ENCODE measurements around the gene WDR53.
"Not testable (repeated sequence)": the region's sequence is repeated elsewhere in the genome, so short reads cannot be mapped to it uniquely, and the experiment has no call there.

WDR53 gene

DNA sequence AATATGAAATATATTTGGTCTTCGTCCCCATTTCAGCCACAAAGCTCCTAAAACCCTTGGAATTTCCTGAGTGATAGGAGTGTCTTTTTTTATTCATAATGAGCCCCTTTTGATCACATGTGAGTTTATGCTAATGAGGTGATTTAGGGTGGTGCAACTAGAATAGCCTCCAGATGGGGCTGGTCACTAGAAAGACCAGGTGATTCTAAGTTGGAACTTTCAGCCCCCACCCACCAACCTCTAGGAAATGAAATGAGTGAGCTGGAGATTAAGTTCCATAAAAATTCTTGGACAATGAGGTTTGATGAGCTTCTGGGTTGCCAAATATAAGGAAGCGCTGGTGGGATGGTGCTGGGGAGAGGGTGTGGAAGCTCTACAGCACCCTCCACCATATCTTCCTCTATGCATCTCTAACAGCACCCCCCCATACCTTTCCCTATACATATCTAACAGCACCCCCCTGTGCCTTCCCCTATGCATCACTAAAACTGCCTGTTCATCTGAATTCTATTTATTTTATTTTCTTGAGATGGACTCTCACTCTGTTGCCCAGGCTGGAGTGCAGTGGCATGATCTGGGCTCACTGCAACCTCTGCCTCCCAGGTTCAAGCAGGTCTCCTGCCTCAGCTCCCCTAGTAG lies 51.1 kb downstream of the WDR53 start:
- no peak for DNase-seq (ENCODE audit: low read depth)

DNA sequence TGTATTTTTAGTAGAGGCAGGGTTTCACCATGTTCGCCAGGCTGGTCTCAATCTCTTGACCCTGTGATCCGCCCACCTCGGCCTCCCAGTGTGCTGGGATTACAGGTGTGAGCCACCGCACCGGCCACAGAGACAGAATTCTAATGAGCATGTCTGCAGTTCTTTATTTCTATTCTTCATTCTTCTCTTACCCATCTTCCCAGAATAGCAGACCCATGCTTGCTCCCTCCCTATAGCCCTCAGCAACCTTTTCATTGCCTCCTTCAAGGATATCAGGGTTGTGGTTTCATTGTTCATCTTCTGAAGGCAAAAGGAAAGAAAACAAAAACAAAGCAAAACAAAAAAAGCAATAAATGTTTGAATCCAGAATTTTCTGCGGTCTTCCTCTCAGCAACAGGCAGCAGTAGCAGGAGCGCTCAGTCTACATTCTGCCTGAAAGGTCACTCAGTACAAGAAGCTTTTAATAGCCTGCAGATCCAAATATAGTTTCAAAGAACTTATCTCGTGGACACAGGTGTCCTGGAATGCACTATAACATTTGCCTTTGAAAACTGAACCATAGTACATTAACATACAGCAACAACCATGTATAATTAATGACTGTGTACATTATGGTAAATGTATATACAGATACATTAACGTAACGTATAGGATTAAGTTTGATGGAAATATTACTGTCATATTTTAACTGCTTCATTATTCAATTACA lies 53.3 kb downstream of the WDR53 start, which contains the start of gene SMCO1:
TSS of gene SMCO1 (minus strand) at position 434 of the 709 bp plus-strand sequence. CDS start at position 297, 137 bp downstream.
- no peak for DNase-seq (ENCODE audit: low read depth)

DNA sequence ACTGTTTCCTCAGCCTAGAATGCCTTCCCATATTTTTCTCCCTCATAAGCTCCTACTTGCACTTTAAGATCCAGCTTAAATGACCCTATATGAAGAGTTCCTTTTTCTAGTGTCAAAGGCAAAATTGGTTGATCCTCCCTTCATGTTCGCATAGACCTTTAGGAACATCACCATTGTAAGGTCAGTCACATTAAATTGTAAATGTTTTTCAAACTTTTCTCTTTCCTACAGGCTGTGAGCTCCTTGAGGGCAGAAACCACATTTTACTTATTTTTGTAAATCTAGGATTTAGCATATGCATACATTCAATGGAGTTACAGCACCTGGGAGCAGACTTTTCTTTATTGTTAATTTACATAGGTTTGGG lies 54.0 kb downstream of the WDR53 start:
- DNase-seq (ENCODE audit: low read depth): no peak

DNA sequence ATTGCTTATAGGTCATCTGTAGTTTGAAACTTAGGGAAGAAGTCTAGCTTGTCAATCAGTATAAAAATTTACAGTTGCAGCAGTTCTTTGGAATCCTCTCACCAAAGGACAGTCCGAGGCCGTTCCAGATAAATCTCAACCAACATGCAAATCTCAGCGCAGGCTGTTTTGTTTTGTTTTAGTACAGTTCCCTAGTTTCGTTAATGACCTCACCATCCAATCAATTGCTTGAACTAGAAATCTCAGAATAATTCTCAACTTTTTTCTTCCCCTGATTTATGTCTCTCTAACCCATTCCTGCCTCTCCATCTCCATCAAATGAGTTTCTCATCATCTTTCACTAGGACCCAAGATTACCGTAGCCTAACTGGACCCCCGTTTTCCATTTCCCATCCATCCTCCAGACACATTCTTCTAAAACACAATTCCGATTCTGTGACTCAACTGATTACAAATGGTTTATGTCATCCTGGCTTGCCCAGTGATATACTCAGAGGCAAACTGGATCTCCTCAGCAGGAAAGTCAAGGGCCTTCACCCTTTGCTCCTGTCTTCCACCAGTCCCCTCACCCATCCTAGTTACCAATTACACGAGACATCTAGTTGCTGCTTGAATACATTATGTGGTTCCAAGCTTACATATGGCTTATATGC lies 54.5 kb downstream of the WDR53 start:
- no peak for DNase-seq (ENCODE audit: low read depth)

DNA sequence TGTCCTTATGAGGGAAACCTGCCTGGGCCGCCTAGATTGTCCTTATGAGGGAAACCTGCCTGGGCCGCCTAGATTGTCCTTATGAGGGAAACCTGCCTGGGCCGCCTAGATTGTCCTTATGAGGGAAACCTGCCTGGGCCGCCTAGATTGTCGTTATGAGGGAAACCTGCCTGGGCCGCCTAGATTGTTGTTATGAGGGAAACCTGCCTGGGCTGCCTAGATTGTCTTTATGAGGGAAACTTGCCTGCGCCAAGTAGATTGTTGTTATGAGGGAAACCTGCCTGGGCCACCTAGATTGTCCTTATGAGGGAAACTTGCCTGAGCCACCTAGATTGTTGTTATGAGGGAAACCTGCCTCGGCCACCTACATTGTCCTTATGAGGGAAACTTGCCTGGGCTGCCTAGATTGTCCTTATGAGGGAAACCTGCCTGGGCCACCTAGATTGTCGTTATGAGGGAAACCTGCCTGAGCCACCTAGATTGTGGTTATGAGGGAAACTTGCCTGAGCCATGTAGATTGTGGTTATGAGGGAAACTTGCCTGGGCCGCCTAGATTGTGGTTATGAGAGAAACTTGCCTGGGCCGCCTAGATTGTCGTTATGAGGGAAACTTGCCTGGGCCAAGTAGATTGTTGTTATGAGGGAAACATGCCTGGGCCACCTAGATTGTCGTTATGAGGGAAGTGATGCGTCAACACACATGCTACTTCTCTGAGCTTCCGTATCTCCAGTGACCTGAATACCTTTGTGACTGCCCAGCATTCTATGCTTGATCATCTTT lies 56.5 kb downstream of the WDR53 start:
- DNase-seq (ENCODE audit: low read depth): not testable (repeated sequence)

DNA sequence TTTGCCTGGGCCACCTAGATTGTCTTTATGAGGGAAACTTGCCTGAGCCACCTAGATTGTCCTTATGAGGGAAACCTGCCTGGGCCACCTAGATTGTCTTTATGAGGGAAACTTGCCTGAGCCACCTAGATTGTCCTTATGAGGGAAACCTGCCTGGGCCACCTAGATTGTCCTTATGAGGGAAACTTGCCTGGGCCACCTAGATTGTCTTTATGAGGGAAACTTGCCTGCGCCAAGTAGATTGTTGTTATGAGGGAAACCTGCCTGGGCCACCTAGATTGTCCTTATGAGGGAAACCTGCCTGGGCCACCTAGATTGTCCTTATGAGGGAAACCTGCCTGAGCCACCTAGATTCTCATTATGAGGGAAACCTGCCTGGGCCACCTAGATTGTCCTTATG lies 57.2 kb downstream of the WDR53 start:
- DNase-seq (ENCODE audit: low read depth): not testable (repeated sequence)

DNA sequence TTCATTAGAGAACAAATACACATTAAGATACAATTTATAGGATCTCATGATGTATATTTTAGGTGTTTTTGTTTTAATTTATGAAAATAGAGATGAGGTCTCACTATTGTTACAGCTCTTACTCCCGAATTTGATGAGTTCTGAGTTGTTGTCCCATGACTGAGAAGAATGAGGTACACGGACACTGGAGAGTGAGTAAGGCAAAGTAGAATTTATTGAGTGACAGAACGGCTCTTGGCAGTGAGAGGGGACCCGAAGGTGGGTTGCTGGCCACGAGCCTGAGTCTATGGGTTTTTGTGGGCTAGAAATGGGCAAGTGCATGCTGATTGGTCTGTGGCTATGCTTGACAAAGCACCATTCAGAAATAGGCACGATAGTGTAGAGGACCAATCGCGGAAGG lies 61.7 kb downstream of the WDR53 start:
- DNase-seq (ENCODE audit: low read depth): no peak

DNA sequence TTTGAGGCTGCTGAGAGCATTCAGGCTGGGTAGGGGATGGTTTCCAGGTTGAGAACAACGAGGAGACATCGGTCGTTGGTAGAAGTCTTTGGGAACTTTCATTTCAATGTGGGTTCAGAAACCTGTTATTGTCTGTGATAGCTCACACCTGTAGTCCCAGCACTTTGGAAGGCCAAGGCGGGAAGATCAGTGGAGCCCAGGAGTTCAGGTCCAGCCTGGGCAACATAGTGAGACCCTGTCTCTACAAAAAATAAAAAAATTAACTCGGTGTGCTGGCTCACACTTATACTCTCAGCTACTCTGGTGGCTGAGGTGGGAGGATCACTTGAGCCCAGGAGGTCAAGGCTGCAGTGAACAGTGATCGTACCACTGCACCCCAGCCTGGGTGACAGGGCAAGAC lies 63.8 kb downstream of the WDR53 start:
- no peak for DNase-seq (ENCODE audit: low read depth)
